Spleen (tissue), 7 donors: ENCODE data around the gene PRPF4.

ENCODE experiments used
- CTCF ChIP-seq, 11 experiments: fragments of 200-600 bp in 7 of 11; fragments of 450-650 bp in 4 of 11; sonication (generic) in 4 of 11; IDR thresholded peaks in 8 of 11; conservative IDR thresholded peaks in 3 of 11; 1 replicate in 7 of 11; 2 replicates in 4 of 11; pipeline versions ENCODE4 v1.4.0 to v1.8.0; 2016 to 2021; ENCODE audit warnings: antibody characterized with exemption in 11 of 11, inconsistent platforms in 4 of 11, mild to moderate bottlenecking in 1 of 11
- POLR2A ChIP-seq, 3 donors: fragments of 450-650 bp; IDR thresholded peaks; one replicate each; pipeline ENCODE4 v1.5.1; 2017; ENCODE audit warnings: antibody characterized with exemption in 3 of 3, mild to moderate bottlenecking in 1 of 3
- POLR2AphosphoS5 ChIP-seq, 3 donors: sonication (generic); formaldehyde crosslinking; IDR thresholded peaks; one replicate each; pipeline ENCODE4 v1.5.1; 2017; ENCODE audit warnings: antibody characterized with exemption in 3 of 3
- donor health status: DM: no; HTN: no; CAD: no; lungs with moderate emphysema.
- donor health status: DM: no; HTN: no; CAD: no.
- donor health status: DM: no; HTN: no; CAD: no.

- TF ChIP-seq CTCF (IDR thresholded peaks at IDR 0.05 in 8 of 11, conservative IDR thresholded peaks at IDR 0.05 in 3 of 11) (no peak), POLR2A (IDR thresholded peaks at IDR 0.05) (no peak), POLR2AphosphoS5 (IDR thresholded peaks at IDR 0.05) (no peak)
Observed at GRCh38 chr9:113320051-113320450, 44.6 kb downstream of the PRPF4 start.
